ENCODE results near the gene DIO3. TPM values are rescaled to one million over a fixed set of nuclear protein-coding genes. Genes with fewer than 3 reads are reported as not detected.

DIO3 gene
- total RNA-seq, 1 experiment from 2014 or later, result not detected

GRCh38 chr14:101521473-101521915, 39.8 kb upstream of the DIO3 start:
- H3K27me3 ChIP-seq (ENCODE audit: low read length), result no peaks in the 10 kb centered on the region
- no peak for DNase-seq
- no peak overlapping the region for H2AFZ ChIP-seq (ENCODE audit: low read length)
- no peak overlapping the region for H3K4me3 ChIP-seq (ENCODE audit: low read length)
- no peak overlapping the region for H3K27ac ChIP-seq (ENCODE audit: low read length)
- H3K79me2 ChIP-seq (ENCODE audit: low read length), result no peaks in the 10 kb centered on the region
- no peak overlapping the region for H3K9ac ChIP-seq (ENCODE audit: low read length)
- no peaks in the 10 kb centered on the region for H3K4me1 ChIP-seq (ENCODE audit: low read length)
- H3K4me2 ChIP-seq (ENCODE audit: low read depth, low read length, poor library complexity, severe bottlenecking), result no peak overlapping the region
- no peaks in the 10 kb centered on the region; the same call in 1 of the 2 replicates for H4K20me1 ChIP-seq (ENCODE audit: insufficient read depth, low read depth, low read length)
- no peaks in the 10 kb centered on the region for H3K36me3 ChIP-seq (ENCODE audit: insufficient read depth, low read length)
- H3K9me2 ChIP-seq (replicated peaks; ENCODE audit: insufficient read depth, low read length), result no peaks in the 10 kb centered on the region
- H3K9me3 ChIP-seq (ENCODE audit: low read length), result no peaks in the 10 kb centered on the region

DNA sequence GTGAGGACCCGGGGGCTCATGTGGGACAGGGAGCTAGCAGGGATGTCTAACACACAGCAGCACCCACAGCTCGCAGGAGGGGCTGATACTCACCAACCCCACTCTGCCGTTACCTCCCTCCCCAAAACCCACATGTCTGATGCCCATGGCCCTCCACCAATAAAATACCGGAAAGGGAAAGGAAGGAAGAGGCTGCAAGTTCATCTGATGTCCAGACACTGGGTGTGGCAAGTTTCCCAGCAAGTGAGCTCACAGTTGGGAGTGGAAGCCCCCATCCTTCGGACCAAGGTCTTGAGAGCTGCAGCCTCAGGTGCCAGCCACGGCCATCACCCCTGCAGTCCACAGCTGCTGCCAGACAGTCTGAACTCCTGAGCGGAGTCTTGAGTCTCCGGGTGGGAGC, 39.3 kb upstream of the DIO3 start:
- no peak for DNase-seq
- Histone ChIP-seq H3K4me3 (ENCODE audit: low read length) (no peak overlapping the region), H3K9me2 (replicated peaks; ENCODE audit: insufficient read depth, low read length) (no peaks in the 10 kb centered on the region), H3K27ac (ENCODE audit: low read length) (no peak overlapping the region), H3K9ac (ENCODE audit: low read length) (no peak overlapping the region), H3K9me3 (ENCODE audit: low read length) (no peaks in the 10 kb centered on the region), H3K79me2 (ENCODE audit: low read length) (no peaks in the 10 kb centered on the region), H4K20me1 (ENCODE audit: insufficient read depth, low read depth, low read length) (no peaks in the 10 kb centered on the region; the same call in 1 of the 2 replicates), H3K36me3 (ENCODE audit: insufficient read depth, low read length) (no peaks in the 10 kb centered on the region), H2AFZ (ENCODE audit: low read length) (no peak overlapping the region), H3K4me2 (ENCODE audit: low read depth, low read length, poor library complexity, severe bottlenecking) (no peak overlapping the region), H3K27me3 (ENCODE audit: low read length) (no peaks in the 10 kb centered on the region), H3K4me1 (ENCODE audit: low read length) (no peaks in the 10 kb centered on the region)

DNA sequence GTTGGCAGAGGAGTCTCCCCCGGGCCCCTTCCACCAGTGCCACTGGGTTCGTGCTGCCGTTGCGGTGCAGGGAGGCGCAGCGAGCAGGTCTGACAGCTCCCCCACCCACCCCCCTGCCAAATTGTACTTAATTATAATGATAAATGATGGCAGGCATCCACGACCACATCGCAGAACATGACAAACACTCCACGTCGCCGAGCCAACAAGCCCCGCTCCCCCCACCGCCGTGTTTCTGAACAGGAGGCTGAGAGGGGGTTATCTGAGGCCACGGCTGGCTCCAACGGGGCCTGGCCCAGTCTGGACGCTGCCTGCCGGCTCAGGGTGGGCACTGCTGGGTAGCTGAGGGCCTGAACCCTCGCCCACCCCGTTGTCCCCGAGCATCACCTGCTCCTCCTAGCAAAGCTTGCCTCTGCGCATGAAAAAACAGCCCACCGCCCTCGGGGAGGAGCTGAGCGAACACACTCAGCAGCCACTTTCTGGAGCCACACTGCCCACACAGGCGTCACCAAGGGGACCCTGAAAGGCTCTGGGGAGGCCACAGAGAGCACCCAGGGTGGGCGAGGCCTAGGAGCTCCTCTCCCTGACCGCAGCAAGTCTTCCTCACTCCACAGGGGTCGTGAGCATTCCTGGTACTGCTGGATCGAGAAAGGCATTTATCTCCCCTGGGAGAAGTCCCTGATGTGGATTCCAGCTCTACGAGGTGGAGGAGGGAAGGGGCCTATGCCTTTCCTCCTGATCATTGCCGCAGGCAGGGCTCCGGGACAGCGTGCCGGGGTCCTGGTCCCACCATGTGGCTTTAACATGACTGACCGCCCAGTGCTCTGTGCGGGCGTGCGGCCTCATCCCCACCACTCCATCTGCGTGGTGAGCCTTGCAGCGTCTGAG, 35.4 kb upstream of the DIO3 start:
- H3K36me3 ChIP-seq (ENCODE audit: insufficient read depth, low read length), result no peaks in the 10 kb centered on the region
- H2AFZ ChIP-seq (ENCODE audit: low read length), result no peak overlapping the region
- no peak overlapping the region for H3K9ac ChIP-seq (ENCODE audit: low read length)
- no peaks in the 10 kb centered on the region for H3K4me1 ChIP-seq (ENCODE audit: low read length)
- H3K27ac ChIP-seq (ENCODE audit: low read length), result no peak overlapping the region
- H3K79me2 ChIP-seq (ENCODE audit: low read length), result no peaks in the 10 kb centered on the region
- H4K20me1 ChIP-seq (ENCODE audit: insufficient read depth, low read depth, low read length), result no peaks in the 10 kb centered on the region; the same call in 1 of the 2 replicates
- no peaks in the 10 kb centered on the region for H3K9me3 ChIP-seq (ENCODE audit: low read length)
- H3K4me2 ChIP-seq (ENCODE audit: low read depth, low read length, poor library complexity, severe bottlenecking), result no peak overlapping the region
- DNase-seq, result no peak
- H3K27me3 ChIP-seq (ENCODE audit: low read length), result no peaks in the 10 kb centered on the region
- no peaks in the 10 kb centered on the region for H3K9me2 ChIP-seq (replicated peaks; ENCODE audit: insufficient read depth, low read length)
- no peak overlapping the region for H3K4me3 ChIP-seq (ENCODE audit: low read length)

DNA sequence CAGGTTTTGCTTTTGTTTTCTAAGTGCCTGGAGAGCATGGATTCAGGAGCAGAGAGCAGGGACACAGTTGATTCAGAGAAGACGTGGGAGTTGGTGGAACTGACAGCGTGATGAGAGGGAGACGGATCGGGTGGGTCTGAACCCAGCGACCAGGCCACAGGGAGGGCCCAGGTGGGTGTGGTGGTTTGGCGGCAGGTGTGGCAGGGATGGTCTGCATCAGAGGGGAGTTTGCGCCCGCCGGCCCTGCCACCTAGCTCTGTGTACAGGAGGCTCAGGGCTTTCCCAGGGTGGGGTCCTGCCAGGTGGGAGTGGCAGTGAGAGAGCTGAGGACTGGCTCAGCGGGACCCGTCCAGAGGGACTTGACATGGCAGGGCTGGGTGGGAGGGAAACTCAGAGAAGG, 33.3 kb upstream of the DIO3 start:
- no peak overlapping the region for H3K4me3 ChIP-seq (ENCODE audit: low read length)
- H3K9me2 ChIP-seq (replicated peaks; ENCODE audit: insufficient read depth, low read length), result no peaks in the 10 kb centered on the region
- no peaks in the 10 kb centered on the region for H3K4me1 ChIP-seq (ENCODE audit: low read length)
- no peaks in the 10 kb centered on the region for H3K27me3 ChIP-seq (ENCODE audit: low read length)
- H4K20me1 ChIP-seq (ENCODE audit: insufficient read depth, low read depth, low read length), result no peaks in the 10 kb centered on the region; the same call in 1 of the 2 replicates
- no peak overlapping the region for H3K9ac ChIP-seq (ENCODE audit: low read length)
- H3K36me3 ChIP-seq (ENCODE audit: insufficient read depth, low read length), result no peaks in the 10 kb centered on the region
- no peak overlapping the region for H3K27ac ChIP-seq (ENCODE audit: low read length)
- no peaks in the 10 kb centered on the region for H3K79me2 ChIP-seq (ENCODE audit: low read length)
- no peak overlapping the region for H3K4me2 ChIP-seq (ENCODE audit: low read depth, low read length, poor library complexity, severe bottlenecking)
- no peak overlapping the region for H2AFZ ChIP-seq (ENCODE audit: low read length)
- no peaks in the 10 kb centered on the region for H3K9me3 ChIP-seq (ENCODE audit: low read length)
- DNase-seq, result no peak

DNA sequence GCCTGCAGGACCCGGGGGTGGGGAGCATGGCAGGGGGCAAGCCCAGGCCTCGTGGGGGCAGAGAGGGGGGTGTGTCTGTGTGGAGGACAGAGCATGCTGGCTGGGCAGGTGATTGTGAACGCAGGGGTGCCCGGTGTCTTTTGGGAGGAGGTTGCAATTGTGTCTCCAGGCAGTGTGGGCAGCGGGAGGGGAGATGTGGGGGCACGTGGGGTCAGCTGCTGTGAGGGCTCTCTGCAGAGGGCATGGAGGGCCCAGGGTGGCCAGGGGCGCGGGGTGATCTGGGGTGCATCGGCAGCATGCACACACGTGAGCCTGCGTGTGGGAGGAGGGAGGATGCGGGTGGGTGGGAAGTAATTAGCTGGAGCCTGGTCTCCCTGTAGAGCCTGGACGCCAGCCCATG, 32.2 kb upstream of the DIO3 start:
- Histone ChIP-seq H3K36me3 (ENCODE audit: insufficient read depth, low read length) (no peaks in the 10 kb centered on the region), H3K9me3 (ENCODE audit: low read length) (no peaks in the 10 kb centered on the region), H3K9me2 (replicated peaks; ENCODE audit: insufficient read depth, low read length) (no peaks in the 10 kb centered on the region), H3K4me3 (ENCODE audit: low read length) (no peak overlapping the region), H3K4me1 (ENCODE audit: low read length) (no peaks in the 10 kb centered on the region), H3K27me3 (ENCODE audit: low read length) (no peaks in the 10 kb centered on the region), H4K20me1 (ENCODE audit: insufficient read depth, low read depth, low read length) (no peaks in the 10 kb centered on the region), H3K79me2 (ENCODE audit: low read length) (no peaks in the 10 kb centered on the region), H2AFZ (ENCODE audit: low read length) (no peak overlapping the region), H3K9ac (ENCODE audit: low read length) (no peak overlapping the region), H3K4me2 (ENCODE audit: low read depth, low read length, poor library complexity, severe bottlenecking) (no peak overlapping the region), H3K27ac (ENCODE audit: low read length) (no peak overlapping the region)
- no peak for DNase-seq

- H3K36me3 ChIP-seq (ENCODE audit: insufficient read depth, low read length), result no peaks in the 10 kb centered on the region
- H2AFZ ChIP-seq (ENCODE audit: low read length), result no peak overlapping the region
- H3K4me2 ChIP-seq (ENCODE audit: low read depth, low read length, poor library complexity, severe bottlenecking), result no peak overlapping the region
- no peaks in the 10 kb centered on the region for H3K9me2 ChIP-seq (replicated peaks; ENCODE audit: insufficient read depth, low read length)
- H3K79me2 ChIP-seq (ENCODE audit: low read length), result no peaks in the 10 kb centered on the region
- H3K4me3 ChIP-seq (ENCODE audit: low read length), result no peak overlapping the region
- no peaks in the 10 kb centered on the region for H4K20me1 ChIP-seq (ENCODE audit: insufficient read depth, low read depth, low read length)
- no peaks in the 10 kb centered on the region for H3K9me3 ChIP-seq (ENCODE audit: low read length)
- H3K27ac ChIP-seq (ENCODE audit: low read length), result no peak overlapping the region
- no peaks in the 10 kb centered on the region for H3K27me3 ChIP-seq (ENCODE audit: low read length)
- no peak overlapping the region for H3K9ac ChIP-seq (ENCODE audit: low read length)
- no peaks in the 10 kb centered on the region for H3K4me1 ChIP-seq (ENCODE audit: low read length)
- DNase-seq, result no peak
These were observed 27.1 kb upstream of the DIO3 start for GRCh38 chr14:101534198-101534597.

DNA sequence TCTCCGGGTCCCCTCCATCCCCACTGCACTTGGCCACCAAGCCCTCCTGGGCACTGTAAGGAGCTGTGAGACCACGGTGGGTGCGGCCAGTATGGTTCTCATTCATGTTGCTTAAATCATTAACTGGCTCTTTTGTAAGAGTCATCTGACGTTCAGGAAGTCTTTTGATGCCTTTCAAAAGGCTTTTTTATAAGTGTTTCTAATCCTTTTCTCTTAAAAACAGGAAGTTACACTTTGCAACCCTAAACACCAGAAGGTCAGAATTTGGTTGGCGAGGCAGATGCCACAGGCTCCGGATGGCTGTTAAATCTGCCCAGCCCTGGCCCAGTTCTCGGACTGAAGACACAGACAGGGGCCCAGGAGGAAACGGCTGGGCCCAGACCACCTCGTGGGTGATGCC, 26.1 kb upstream of the DIO3 start:
- H2AFZ ChIP-seq (ENCODE audit: low read length), result no peak overlapping the region
- H3K27ac ChIP-seq (ENCODE audit: low read length), result no peak overlapping the region
- no peak overlapping the region for H3K4me2 ChIP-seq (ENCODE audit: low read depth, low read length, poor library complexity, severe bottlenecking)

GRCh38 chr14:101535701-101536207, 25.5 kb upstream of the DIO3 start:
- H3K4me1 ChIP-seq (ENCODE audit: low read length), result no peaks in the 10 kb centered on the region

More for the DNA sequence above, 26.1 kb upstream of the DIO3 start:
- H3K9me2 ChIP-seq (replicated peaks; ENCODE audit: insufficient read depth, low read length), result no peaks in the 10 kb centered on the region
- H3K4me1 ChIP-seq (ENCODE audit: low read length), result no peaks in the 10 kb centered on the region
- no peaks in the 10 kb centered on the region for H3K36me3 ChIP-seq (ENCODE audit: insufficient read depth, low read length)
- no peaks in the 10 kb centered on the region for H4K20me1 ChIP-seq (ENCODE audit: insufficient read depth, low read depth, low read length)
- H3K4me3 ChIP-seq (ENCODE audit: low read length), result no peak overlapping the region
- DNase-seq, result no peak
- no peak overlapping the region for H3K9ac ChIP-seq (ENCODE audit: low read length)
- no peaks in the 10 kb centered on the region for H3K9me3 ChIP-seq (ENCODE audit: low read length)
- H3K79me2 ChIP-seq (ENCODE audit: low read length), result no peaks in the 10 kb centered on the region
- no peaks in the 10 kb centered on the region for H3K27me3 ChIP-seq (ENCODE audit: low read length)

More at GRCh38 chr14:101535701-101536207, 25.5 kb upstream of the DIO3 start:
- H4K20me1 ChIP-seq (ENCODE audit: insufficient read depth, low read depth, low read length), result no peaks in the 10 kb centered on the region
- no peaks in the 10 kb centered on the region for H3K9me2 ChIP-seq (replicated peaks; ENCODE audit: insufficient read depth, low read length)
- H3K9ac ChIP-seq (ENCODE audit: low read length), result no peak overlapping the region
- H3K4me3 ChIP-seq (ENCODE audit: low read length), result no peak overlapping the region
- no peak overlapping the region for H3K27ac ChIP-seq (ENCODE audit: low read length)
- no peaks in the 10 kb centered on the region for H3K79me2 ChIP-seq (ENCODE audit: low read length)
- no peaks in the 10 kb centered on the region for H3K36me3 ChIP-seq (ENCODE audit: insufficient read depth, low read length)
- no peak overlapping the region for H2AFZ ChIP-seq (ENCODE audit: low read length)
- H3K27me3 ChIP-seq (ENCODE audit: low read length), result no peaks in the 10 kb centered on the region
- no peaks in the 10 kb centered on the region for H3K9me3 ChIP-seq (ENCODE audit: low read length)
- DNase-seq, result no peak
- H3K4me2 ChIP-seq (ENCODE audit: low read depth, low read length, poor library complexity, severe bottlenecking), result no peak overlapping the region

Data from Karpas-422 (cell line).